ENCODE measurements around the gene OCIAD2. TPM values are rescaled to one million over a fixed set of nuclear protein-coding genes. Genes with fewer than 3 reads are reported as not detected.
A peak's percentile ranks its signal among the peaks of the same experiment; 100 is the strongest.

Gene OCIAD2
- total RNA-seq, 1 donor from 2014 or later: 66.3 TPM

DNA sequence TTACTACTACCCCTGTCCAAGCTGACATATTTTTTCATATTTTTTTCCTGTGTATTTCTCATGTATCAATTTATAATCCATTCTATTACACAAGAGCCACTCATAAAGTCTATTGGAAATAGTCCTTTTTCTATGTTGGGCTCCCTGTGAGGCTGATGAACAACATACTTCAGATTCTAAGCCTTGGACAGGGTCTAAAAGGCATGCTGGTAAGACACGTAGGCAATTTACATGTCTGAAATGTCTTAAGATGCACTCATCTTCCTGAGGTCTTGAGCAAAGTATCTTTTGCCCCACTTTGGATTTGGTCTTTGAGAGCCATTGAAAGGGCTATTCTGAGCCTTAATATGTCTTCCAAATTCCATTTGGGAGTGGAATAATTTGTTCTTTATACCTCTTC, 43.9 kb downstream of the OCIAD2 start:
- Mint-ChIP-seq H3K27ac (no peak overlapping the region), H3K4me1 (ENCODE audit: unreplicated experiment) (no peaks in the 10 kb centered on the region), H3K36me3 (peaks cover 19% of the 10 kb centered on the region), H3K27me3 (no peaks in the 10 kb centered on the region), H3K4me3 (no peak overlapping the region), H3K9me3 (peaks cover 6% of the 10 kb centered on the region)
- DNase-seq (ENCODE audit: extremely low spot score, unreplicated experiment): no peak
- TF ChIP-seq, protein P1, sequence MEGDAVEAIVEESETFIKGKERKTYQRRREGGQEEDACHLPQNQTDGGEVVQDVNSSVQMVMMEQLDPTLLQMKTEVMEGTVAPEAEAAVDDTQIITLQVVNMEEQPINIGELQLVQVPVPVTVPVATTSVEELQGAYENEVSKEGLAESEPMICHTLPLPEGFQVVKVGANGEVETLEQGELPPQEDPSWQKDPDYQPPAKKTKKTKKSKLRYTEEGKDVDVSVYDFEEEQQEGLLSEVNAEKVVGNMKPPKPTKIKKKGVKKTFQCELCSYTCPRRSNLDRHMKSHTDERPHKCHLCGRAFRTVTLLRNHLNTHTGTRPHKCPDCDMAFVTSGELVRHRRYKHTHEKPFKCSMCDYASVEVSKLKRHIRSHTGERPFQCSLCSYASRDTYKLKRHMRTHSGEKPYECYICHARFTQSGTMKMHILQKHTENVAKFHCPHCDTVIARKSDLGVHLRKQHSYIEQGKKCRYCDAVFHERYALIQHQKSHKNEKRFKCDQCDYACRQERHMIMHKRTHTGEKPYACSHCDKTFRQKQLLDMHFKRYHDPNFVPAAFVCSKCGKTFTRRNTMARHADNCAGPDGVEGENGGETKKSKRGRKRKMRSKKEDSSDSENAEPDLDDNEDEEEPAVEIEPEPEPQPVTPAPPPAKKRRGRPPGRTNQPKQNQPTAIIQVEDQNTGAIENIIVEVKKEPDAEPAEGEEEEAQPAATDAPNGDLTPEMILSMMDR (conservative IDR thresholded peaks at IDR 0.05): no peak

- Mint-ChIP-seq H3K4me3 (no peak overlapping the region), H3K4me1 (ENCODE audit: unreplicated experiment) (no peaks in the 10 kb centered on the region), H3K36me3 (peaks cover 20% of the 10 kb centered on the region), H3K9me3 (peaks cover 6% of the 10 kb centered on the region), H3K27ac (no peak overlapping the region), H3K27me3 (no peaks in the 10 kb centered on the region)
- TF ChIP-seq, protein P1 (conservative IDR thresholded peaks at IDR 0.05): no peak
- DNase-seq (ENCODE audit: extremely low spot score, unreplicated experiment): no peak
These were observed 44.5 kb downstream of the OCIAD2 start for GRCh38 chr4:48862038-48862437.

DNA sequence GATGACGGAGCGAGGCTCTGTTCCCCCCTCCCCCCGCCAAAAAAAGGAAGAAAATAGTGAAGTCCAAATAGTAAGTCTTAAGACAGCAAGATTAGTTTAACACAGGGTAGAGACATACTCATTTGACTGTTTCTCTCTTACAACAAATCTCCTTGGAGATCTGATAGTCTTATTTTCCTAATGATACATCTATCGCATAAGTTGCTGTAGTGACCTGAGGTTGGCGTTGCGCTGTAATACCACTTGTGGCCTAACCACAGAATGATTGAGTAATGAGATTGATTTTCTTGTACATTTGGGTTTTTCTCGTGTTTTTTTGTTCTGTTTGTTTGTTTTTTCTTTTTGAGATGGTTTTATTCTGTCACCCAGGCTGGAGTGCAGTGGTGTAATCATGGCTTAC, 48.4 kb downstream of the OCIAD2 start:
- peaks cover 4% of the 10 kb centered on the region for H3K9me3 Mint-ChIP-seq
- no peaks in the 10 kb centered on the region for H3K27me3 Mint-ChIP-seq
- peaks cover 29% of the 10 kb centered on the region for H3K36me3 Mint-ChIP-seq
- H3K4me3 Mint-ChIP-seq: no peak overlapping the region
- no peak for DNase-seq (ENCODE audit: extremely low spot score, unreplicated experiment)
- H3K27ac Mint-ChIP-seq: no peak overlapping the region
- no peaks in the 10 kb centered on the region for H3K4me1 Mint-ChIP-seq (ENCODE audit: unreplicated experiment)
- TF ChIP-seq, protein P1 (conservative IDR thresholded peaks at IDR 0.05): peak; percentile 33

GRCh38 chr4:48854982-48855381, 51.6 kb downstream of the OCIAD2 start:
- no peaks in the 10 kb centered on the region for H3K4me1 Mint-ChIP-seq (ENCODE audit: unreplicated experiment)
- TF ChIP-seq, protein P1 (conservative IDR thresholded peaks at IDR 0.05): no peak
- peaks cover 32% of the 10 kb centered on the region for H3K36me3 Mint-ChIP-seq
- DNase-seq (ENCODE audit: extremely low spot score, unreplicated experiment): no peak
- no peak overlapping the region for H3K27ac Mint-ChIP-seq
- no peaks in the 10 kb centered on the region for H3K9me3 Mint-ChIP-seq
- no peak overlapping the region for H3K4me3 Mint-ChIP-seq
- no peaks in the 10 kb centered on the region for H3K27me3 Mint-ChIP-seq

DNA sequence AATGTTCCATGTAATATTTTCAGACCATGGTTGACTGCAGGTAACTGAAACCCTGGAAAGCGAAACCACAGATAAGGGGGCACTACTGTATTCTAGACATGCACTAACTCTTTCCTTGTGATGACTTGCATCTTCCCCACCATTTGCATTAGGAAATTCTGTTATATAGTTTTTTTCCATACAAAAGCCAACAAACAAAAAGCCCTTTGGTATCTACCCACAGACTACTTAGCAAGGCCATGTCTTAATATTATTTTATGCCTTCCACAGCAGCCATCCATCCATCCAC, 52.2 kb downstream of the OCIAD2 start:
- no peak for DNase-seq (ENCODE audit: extremely low spot score, unreplicated experiment)
- Mint-ChIP-seq H3K4me1 (ENCODE audit: unreplicated experiment) (no peaks in the 10 kb centered on the region), H3K36me3 (peaks cover 28% of the 10 kb centered on the region)

More for the DNA sequence above, 52.2 kb downstream of the OCIAD2 start:
- TF ChIP-seq, protein P1 (conservative IDR thresholded peaks at IDR 0.05): no peak
- Mint-ChIP-seq H3K9me3 (no peaks in the 10 kb centered on the region), H3K27ac (no peak overlapping the region), H3K4me3 (no peak overlapping the region), H3K27me3 (no peaks in the 10 kb centered on the region)

All from type B pancreatic cell (in vitro differentiated cells).